Measurements from ENCODE around the gene SETD6. TPM values are rescaled to one million over a fixed set of nuclear protein-coding genes. Genes with fewer than 3 reads are reported as not detected.

Gene SETD6
- total RNA-seq, 1 donor from 2014 or later, result 32.6 TPM

- H3K27me3 Mint-ChIP-seq, result no peaks in the 10 kb centered on the region
- H3K27ac Mint-ChIP-seq, result peak within 1 kb of the TSS; percentile 78
- H3K4me1 Mint-ChIP-seq (ENCODE audit: unreplicated experiment), result peaks cover 15% of the 10 kb centered on the region
- no peaks in the 10 kb centered on the region for H3K9me3 Mint-ChIP-seq
- H3K4me3 Mint-ChIP-seq, result peak within 1 kb of the TSS; percentile 92
- DNase-seq (ENCODE audit: extremely low spot score, unreplicated experiment), result no peak
- H3K36me3 Mint-ChIP-seq, result no peaks in the 10 kb centered on the region
- TF ChIP-seq CTCF (conservative IDR thresholded peaks at IDR 0.05), result no peak
These were observed 15.5 kb upstream of the SETD6 start, which contains the start of gene NDRG4 for GRCh38 chr16:58499615-58500351. Gene NDRG4, plus strand, starts transcription at chr16:58500143. Its CDS starts 106 bp downstream, at chr16:58500249.

- Mint-ChIP-seq H3K9me3 (no peaks in the 10 kb centered on the region), H3K27ac (peak overlapping the region; percentile 89)
- no peak for DNase-seq (ENCODE audit: extremely low spot score, unreplicated experiment)
These were observed 14.7 kb upstream of the SETD6 start for GRCh38 chr16:58500430-58501241.

GRCh38 chr16:58501242-58502131 is 13.8 kb upstream of the SETD6 start:
- Mint-ChIP-seq H3K36me3 (no peaks in the 10 kb centered on the region), H3K4me3 (peak overlapping the region; percentile 92), H3K27me3 (no peaks in the 10 kb centered on the region), H3K9me3 (no peaks in the 10 kb centered on the region), H3K4me1 (ENCODE audit: unreplicated experiment) (peaks cover 4% of the 10 kb centered on the region), H3K27ac (peak overlapping the region; percentile 89)
- TF ChIP-seq CTCF (conservative IDR thresholded peaks at IDR 0.05), result no peak
- no peak for DNase-seq (ENCODE audit: extremely low spot score, unreplicated experiment)

More at GRCh38 chr16:58500430-58501241, 14.7 kb upstream of the SETD6 start:
- TF ChIP-seq CTCF (conservative IDR thresholded peaks at IDR 0.05), result no peak
- H3K4me3 Mint-ChIP-seq, result peak overlapping the region; percentile 92
- no peaks in the 10 kb centered on the region for H3K36me3 Mint-ChIP-seq
- no peaks in the 10 kb centered on the region for H3K27me3 Mint-ChIP-seq
- H3K4me1 Mint-ChIP-seq (ENCODE audit: unreplicated experiment), result peaks cover 6% of the 10 kb centered on the region

DNA sequence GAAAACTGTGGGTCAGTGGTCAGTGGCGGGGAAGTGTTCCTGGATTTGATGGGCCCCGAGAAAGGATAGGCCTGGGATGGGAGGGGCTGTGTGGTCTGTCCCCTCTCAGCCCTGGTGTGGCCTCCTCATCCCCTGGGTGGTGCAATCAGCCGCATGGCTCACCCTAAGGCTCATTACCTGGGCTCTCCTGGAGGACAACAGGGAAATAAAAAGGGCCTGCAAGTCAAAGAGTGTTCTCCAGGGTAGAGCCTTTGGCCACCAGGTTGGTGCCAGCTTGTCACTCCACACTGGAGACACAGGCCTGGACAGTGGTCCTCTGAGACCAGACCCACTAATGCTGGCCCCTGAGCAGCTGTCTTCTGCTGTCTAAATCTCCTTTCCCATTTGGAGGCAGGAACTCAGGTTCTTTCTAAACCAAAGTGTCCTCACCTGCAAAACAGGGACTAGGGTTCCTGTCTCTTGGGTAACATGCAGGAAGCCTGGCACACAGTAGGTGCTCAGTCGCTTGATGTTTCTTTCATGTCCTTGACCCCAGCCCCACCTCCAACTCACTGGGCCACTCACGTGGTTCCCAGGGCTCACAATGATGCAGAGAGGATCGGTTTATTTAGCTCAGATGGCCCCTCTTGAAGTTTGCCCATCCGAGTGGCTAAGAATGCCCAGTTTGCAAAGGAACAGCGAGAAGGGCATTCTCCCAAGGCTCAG is 12.9 kb upstream of the SETD6 start:
- Mint-ChIP-seq H3K27me3 (no peaks in the 10 kb centered on the region), H3K4me1 (ENCODE audit: unreplicated experiment) (peaks cover 4% of the 10 kb centered on the region), H3K36me3 (no peaks in the 10 kb centered on the region), H3K9me3 (no peaks in the 10 kb centered on the region), H3K27ac (no peak overlapping the region), H3K4me3 (peak overlapping the region; percentile 92)
- no peak for DNase-seq (ENCODE audit: extremely low spot score, unreplicated experiment)
- TF ChIP-seq CTCF (conservative IDR thresholded peaks at IDR 0.05), result no peak
